ENCODE results near the gene FOXB2.
"Not testable (repeated sequence)": the region's sequence is repeated elsewhere in the genome, so short reads cannot be mapped to it uniquely, and the experiment has no call there.

The FOXB2 gene

GRCh38 chr9:77019236-77019925, at the start of gene FOXB2:
Gene FOXB2 (plus strand): TSS chr9:77019655. CDS start chr9:77019655, 0 bp downstream.
- no peak for DNase-seq

GRCh38 chr9:76969716-76970115, 49.7 kb upstream of the FOXB2 start:
- DNase-seq, result no peak

- not testable (repeated sequence) for DNase-seq
Observed at GRCh38 chr9:76978831-76979230, 40.6 kb upstream of the FOXB2 start.

- no peak for DNase-seq
Observed at GRCh38 chr9:76980566-76980965, 38.9 kb upstream of the FOXB2 start.

GRCh38 chr9:76984486-76984885, 35.0 kb upstream of the FOXB2 start:
- DNase-seq, result no peak

GRCh38 chr9:76985581-76985980, 33.9 kb upstream of the FOXB2 start:
- no peak for DNase-seq

GRCh38 chr9:76987594-76988200, 31.8 kb upstream of the FOXB2 start:
- peak in 7 of 14 donors; percentile 6 to 49 (median 17) for DNase-seq

- no peak for DNase-seq
Observed at GRCh38 chr9:76988941-76989340, 30.5 kb upstream of the FOXB2 start.

- DNase-seq, result peak in 7 of 14 donors; percentile 2 to 8 (median 5)
Observed at GRCh38 chr9:76989501-76989900, 30.0 kb upstream of the FOXB2 start.

- DNase-seq, result peak in 5 of 14 donors; percentile 7 to 27 (median 11)
Observed at GRCh38 chr9:76996700-76997099, 22.8 kb upstream of the FOXB2 start.

GRCh38 chr9:76999261-76999660, 20.2 kb upstream of the FOXB2 start:
- no peak for DNase-seq

GRCh38 chr9:77000330-77000729, 19.1 kb upstream of the FOXB2 start:
- no peak for DNase-seq

GRCh38 chr9:77003366-77003765, 16.1 kb upstream of the FOXB2 start:
- DNase-seq, result no peak

GRCh38 chr9:77005216-77005615, 14.2 kb upstream of the FOXB2 start:
- DNase-seq, result no peak

- DNase-seq, result no peak
Observed at GRCh38 chr9:77010527-77010926, 8.9 kb upstream of the FOXB2 start.

- peak in 6 of 14 donors; percentile 3 to 31 (median 24) for DNase-seq
Observed at GRCh38 chr9:77011973-77012821, 7.3 kb upstream of the FOXB2 start.

- no peak for DNase-seq
Observed at GRCh38 chr9:77013206-77013931, 6.1 kb upstream of the FOXB2 start.

GRCh38 chr9:77013932-77014596, 5.4 kb upstream of the FOXB2 start:
- DNase-seq, result no peak

- DNase-seq, result no peak
Observed at GRCh38 chr9:77014597-77015263, 4.7 kb upstream of the FOXB2 start.

- DNase-seq, result no peak
Observed at GRCh38 chr9:77015327-77016048, 4.0 kb upstream of the FOXB2 start.

GRCh38 chr9:77016121-77016525, 3.3 kb upstream of the FOXB2 start:
- no peak for DNase-seq
